ENCODE measurements around the gene WWC1.
A peak's percentile ranks its signal among the peaks of the same experiment; 100 is the strongest.
"Not testable (repeated sequence)": the region's sequence is repeated elsewhere in the genome, so short reads cannot be mapped to it uniquely, and the experiment has no call there.

Gene WWC1

GRCh38 chr5:168409591-168410458, 118.4 kb downstream of the WWC1 start:
- peak; percentile 44 to 55 for DNase-seq (ENCODE audit: low read depth in 2 of 2)

DNA sequence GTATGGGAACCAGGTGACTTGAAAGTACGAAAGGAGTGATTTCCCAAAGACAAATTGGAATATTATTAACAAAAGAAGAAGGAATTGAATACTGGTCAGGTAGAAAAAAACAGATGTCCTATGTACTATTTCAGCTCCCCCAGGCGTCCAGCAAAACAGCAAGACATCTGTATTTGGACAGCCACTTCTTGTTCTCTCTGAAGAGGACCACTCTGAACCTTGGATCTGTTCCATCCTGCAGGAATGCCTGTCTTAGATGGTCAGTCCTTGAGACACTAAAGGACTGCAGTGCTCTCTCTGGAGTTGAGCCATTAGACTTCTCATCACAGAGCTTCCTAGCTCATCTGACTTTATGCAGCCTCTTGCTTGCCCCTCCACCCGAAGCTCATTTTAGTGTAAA, 120.4 kb downstream of the WWC1 start:
- DNase-seq (ENCODE audit: low read depth in 2 of 2) = no peak

- no peak for DNase-seq (ENCODE audit: low read depth in 2 of 2)
Measured at GRCh38 chr5:168413062-168413461, 121.6 kb downstream of the WWC1 start.

DNA sequence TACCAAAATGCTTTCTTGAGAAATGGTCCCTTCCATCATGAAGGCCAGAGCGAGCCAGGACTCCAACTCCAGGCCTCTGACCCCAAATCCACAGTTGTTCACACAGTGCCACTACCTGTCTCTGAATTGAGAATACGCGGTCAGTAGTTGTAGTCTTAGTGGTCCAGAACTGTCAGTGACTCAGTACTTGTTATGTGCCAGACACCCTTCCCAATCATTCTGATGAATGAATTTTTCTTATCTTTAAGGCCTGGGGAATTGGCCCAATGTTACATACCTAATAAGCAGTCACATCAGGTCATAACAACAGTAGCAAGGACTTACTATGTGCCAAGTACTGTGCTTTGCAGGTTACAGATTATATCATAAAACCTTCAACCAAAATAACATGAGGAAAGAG, 122.2 kb downstream of the WWC1 start:
- no peak for DNase-seq (ENCODE audit: low read depth in 2 of 2)

DNA sequence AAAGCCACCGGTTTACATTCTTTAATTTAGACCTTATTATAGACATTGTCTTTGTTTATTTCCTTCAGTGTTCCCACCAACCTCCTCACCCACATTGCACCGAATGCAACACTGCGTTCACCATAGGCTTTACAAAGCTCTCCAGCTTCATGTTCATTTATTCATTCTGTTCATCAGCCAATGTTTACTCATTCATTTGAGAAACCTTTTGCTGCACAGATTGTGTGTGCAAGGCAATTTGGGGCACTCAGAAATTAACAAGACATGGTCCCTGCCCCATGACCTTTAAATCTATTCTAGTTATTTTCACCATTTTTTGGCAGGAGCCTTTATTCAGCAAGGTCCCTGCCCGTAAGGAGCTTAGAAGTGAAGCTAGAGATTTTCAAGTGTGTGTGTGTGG, 124.0 kb downstream of the WWC1 start:
- DNase-seq (ENCODE audit: low read depth in 2 of 2) = no peak

DNA sequence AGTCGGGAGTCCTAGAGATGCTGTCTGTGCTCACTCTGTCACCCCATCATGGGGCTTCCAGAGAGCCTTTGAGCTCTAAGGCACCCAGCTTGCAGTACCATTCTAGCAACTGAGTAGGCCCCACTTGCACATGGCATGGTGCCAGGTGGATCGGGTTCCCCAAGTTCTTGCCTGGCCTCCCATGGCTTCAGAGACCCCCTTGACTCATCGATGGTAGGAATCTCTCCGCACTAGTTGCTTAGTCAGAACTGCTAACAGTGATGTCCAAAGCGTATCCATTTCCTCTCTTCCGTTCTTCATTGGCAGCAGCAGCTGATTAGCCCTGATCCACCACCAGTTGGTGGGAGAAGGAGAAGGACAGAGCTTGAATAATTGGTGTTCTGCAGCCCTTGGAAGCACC, 124.5 kb downstream of the WWC1 start:
- DNase-seq (ENCODE audit: low read depth in 2 of 2) = no peak

- no peak for DNase-seq (ENCODE audit: low read depth in 2 of 2)
Measured at GRCh38 chr5:168417731-168418429, 126.4 kb downstream of the WWC1 start.

DNA sequence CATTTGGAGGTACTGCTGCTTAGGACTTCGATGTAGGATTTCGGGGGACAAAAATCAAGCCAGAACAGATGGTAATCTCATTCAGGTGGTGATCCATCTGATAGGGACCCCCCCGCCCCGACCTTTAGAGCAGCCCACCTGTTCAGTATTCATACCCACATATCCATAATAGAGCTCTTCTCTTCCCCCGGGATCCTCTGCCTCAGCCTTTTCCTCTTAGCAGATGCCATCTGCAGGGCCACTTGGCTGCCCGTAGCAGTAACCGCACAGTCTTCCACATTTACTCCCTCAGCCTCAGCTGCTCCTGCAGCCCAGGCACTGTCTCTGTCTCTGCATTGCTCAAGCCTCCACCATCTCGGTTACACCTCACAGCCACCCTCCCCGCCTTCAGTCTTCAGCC, 129.0 kb downstream of the WWC1 start:
- DNase-seq (ENCODE audit: low read depth in 2 of 2) = no peak

DNA sequence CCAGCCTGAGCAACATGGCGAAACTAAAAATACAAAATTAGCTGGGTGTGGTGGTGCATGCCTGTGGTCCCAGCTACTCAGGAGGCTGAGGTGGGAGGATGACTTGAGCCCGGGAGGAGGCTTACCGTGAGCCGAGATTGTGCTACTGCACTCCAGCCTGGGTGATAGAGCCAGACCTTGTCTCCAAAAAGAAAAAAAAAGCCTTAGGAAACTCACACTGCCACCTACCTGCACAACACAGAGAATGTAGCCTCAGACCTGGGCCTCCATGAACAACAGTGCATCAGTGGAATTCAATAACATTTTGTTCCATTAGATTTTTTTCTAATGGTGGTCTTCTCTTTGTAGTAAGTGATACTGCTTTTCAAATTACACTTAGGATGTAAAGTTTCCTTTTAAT, 131.0 kb downstream of the WWC1 start:
- no peak for DNase-seq (ENCODE audit: low read depth in 2 of 2)

DNA sequence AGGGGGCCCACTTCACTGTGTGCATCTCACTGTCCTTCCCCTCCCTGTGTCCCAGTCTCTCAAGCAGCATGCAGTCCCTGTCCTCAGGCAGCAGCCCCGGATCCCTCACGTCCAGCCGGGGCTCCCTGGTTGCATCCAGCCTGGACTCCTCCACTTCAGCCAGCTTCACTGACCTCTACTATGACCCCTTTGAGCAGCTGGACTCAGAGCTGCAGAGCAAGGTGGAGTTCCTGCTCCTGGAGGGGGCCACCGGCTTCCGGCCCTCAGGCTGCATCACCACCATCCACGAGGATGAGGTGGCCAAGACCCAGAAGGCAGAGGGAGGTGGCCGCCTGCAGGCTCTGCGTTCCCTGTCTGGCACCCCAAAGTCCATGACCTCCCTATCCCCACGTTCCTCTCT, 132.0 kb downstream of the WWC1 start:
- no peak for DNase-seq (ENCODE audit: low read depth in 2 of 2)

DNA sequence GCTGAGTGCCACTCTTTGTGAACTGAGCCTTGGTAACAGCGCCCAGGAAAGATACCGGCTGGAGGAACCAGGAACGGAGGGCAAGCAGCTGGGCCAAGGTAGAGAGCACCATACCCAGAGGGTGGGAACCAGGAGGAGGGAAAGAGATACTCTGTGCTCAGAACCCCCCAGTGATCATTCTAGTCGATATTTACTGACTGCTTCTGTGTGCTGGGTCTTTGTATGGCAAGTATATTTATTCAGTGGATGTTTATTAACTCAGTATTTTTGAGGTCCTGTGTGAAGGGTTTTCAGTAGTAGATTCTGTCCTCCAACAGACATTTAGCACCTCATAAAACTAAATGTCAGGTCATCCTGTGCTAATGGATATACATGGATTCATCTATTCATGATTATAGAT, 132.5 kb downstream of the WWC1 start:
- DNase-seq (ENCODE audit: low read depth in 2 of 2) = no peak

DNA sequence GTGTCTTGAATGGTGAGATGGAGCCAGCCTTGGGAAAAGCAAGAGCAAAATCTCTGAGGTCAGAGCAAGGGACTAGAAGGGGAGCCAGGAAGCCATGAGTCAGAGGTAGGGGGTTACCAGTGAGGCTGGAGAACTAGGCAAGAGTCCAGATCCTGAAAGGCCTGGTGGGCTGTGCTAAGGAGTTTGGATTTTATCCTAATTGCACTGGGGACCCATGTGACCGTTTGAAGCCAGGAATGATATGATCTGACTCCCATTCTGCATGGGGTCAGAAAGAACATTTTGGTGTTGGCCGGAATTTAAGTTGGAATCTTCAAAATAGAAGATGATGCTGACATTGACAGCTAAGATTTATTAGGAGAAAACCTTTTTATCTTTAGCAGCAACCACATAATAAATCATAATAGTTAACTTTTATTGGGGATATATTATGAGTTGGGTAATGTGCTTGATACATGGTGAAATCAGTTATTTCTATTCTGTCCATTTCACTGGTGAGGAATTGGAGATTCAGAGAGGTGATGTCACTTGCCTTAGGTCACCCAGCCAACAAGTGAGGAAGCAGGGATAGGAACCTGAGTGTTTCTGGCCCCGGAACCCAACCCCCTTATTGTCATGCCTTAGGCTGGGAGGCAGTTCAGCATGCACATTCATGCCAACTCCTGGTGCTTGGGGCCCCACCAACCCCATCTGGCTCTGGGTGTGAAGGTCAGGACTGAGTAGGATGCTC, 133.3 kb downstream of the WWC1 start:
- DNase-seq (ENCODE audit: low read depth in 2 of 2) = peak; percentile 74 to 80

DNA sequence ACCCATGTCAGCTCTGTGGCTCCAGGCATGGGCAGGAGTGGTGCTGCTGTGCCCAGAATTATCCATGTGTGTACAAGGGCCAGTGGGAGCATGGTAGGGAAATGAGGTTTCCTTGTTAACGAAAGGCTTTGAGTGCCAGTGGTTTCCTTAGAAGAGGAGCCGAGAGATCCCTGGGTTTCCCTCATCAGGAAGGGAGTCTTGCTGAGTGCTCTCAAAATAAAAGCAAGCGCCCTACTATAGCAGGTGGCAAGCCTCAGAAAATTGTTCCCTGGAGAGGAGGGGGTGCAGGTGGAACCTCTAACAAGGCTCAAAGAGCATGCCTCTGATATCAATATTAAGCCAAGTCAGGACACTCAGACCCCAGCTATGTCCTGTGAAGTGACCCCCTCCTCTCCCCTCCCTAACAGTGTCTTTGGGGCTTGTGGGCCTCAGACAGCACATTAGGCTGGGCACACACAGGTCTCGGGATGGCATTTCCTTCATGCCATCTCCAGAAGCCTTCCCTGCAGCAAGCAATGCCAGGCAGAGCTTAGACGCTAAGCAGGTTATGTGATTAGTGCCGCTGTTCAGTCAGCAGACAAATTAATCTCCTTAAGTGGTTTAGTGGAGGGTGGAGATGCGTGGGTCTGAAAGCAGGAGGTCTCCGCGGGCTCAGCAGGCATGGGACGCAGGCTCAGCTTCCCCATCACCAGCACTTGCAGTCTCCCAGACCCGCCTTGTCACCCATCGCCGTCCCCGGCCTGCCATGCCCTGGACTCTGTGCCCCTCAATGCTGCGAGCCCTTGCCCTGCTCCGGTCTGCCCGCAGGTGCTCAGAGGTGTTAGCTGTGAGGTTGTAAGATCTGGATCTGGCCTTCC, 134.8 kb downstream of the WWC1 start:
- no peak for DNase-seq (ENCODE audit: low read depth in 2 of 2)

DNA sequence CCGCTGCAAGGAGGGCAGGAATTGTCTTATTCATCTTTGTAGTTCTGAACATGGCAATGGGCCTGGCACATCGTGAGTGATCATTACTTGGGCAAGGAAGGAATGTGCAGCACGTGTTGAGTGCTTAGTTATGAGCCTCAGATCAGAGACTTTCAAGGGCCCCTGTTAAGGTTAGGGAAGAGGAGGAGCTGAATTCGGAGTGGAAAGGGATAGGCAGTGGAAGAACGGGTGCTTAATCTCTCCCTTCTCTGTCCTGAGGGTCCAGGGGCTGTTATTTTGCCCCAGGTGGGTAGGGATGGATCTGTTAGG, 135.4 kb downstream of the WWC1 start:
- no peak for DNase-seq (ENCODE audit: low read depth in 2 of 2)

- DNase-seq (ENCODE audit: low read depth in 2 of 2) = no peak
Measured at GRCh38 chr5:168427224-168427623, 135.8 kb downstream of the WWC1 start.

GRCh38 chr5:168428552-168428951, 137.1 kb downstream of the WWC1 start:
- no peak for DNase-seq (ENCODE audit: low read depth in 2 of 2)

- DNase-seq (ENCODE audit: low read depth in 2 of 2) = no peak
Measured at GRCh38 chr5:168430296-168430695, 138.9 kb downstream of the WWC1 start.

- DNase-seq (ENCODE audit: low read depth in 2 of 2) = no peak
Measured at GRCh38 chr5:168432903-168433302, 141.5 kb downstream of the WWC1 start.

DNA sequence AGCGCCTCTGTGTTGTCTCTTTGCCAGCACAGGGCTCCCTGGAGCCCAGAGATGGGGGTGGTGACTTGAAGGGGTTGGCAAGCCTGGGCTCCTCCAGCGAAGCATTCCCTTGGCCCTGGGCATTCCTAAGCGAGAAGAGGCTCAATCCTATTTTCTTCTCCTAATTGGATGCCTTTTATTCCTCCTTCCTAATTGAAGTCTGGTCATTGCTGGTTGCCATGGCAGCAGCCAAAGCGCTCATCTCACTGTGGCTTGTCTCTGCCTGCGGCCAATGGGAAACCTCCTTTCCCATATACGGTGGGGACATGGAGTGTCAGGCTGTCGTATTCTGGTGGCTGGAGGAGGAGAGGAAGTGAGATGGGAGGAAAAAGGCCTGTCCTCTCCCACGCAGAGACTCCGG, 142.6 kb downstream of the WWC1 start:
- no peak for DNase-seq (ENCODE audit: low read depth in 2 of 2)

DNA sequence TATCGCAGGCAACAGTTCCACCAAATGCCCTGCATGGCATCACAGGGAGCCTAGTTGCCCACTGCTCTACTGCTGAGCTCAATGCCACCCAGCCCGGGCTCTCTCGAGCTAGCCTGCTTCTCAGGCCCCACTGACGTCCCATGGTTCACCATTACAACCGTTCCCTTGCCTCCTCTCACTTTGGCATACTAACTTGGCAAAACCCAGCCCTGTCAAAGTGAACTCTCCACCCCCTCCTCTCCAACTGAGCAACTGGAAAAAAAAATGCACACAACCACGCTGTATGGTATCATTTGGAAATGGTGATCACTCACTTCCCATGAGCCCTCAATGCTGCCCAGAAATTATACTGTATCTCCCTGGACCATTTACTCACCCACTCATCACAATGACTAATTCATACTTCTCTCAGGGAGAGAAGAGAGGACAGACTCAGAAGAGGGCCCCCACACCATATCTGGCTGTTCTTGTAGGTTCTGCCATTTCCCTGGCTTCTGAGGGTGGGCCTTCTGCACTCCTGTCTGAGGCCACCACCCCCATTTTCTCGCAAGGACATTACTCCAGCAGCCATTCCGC, 143.4 kb downstream of the WWC1 start:
- no peak for DNase-seq (ENCODE audit: low read depth in 2 of 2)

DNA sequence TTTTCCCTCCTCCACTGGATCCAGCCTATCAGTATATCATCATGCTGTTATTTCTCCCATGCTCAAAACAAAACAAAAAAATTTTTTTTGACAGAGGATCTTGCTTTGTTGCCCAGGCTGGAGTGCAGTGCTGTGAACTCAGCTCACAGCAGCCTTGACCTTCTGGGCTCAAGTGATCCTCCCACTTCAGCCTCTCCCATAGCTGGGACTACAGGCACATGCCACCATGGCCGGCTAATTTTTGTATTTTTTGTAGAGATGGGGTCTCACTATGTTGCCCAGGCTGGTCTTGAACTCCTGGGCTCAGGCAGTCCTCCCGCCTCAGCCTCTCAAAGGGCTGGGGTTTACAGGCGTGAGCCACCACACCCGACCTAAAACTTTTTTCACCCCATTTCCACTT, 143.9 kb downstream of the WWC1 start:
- DNase-seq (ENCODE audit: low read depth in 2 of 2) = not testable (repeated sequence)

GRCh38 chr5:168438349-168438748, 146.9 kb downstream of the WWC1 start:
- DNase-seq (ENCODE audit: low read depth in 2 of 2) = no peak

All from fibroblast of skin of left biceps (primary cell).